ENCODE results near the gene PPIG.

GRCh38 chr2:169673921-169674320, 89.8 kb downstream of the PPIG start:
- TF ChIP-seq CTCF (IDR thresholded peaks at IDR 0.05; ENCODE audit: low read depth, low read length, poor library complexity, severe bottlenecking) (no peak), EZH2phosphoT487 (IDR thresholded peaks at IDR 0.05; ENCODE audit: borderline replicate concordance, low read length) (no peak)

Data from DOHH2 (cell line).